ENCODE results near the gene OTULINL.
"Not testable (repeated sequence)": the region's sequence is repeated elsewhere in the genome, so short reads cannot be mapped to it uniquely, and the experiment has no call there.

OTULINL gene

DNA sequence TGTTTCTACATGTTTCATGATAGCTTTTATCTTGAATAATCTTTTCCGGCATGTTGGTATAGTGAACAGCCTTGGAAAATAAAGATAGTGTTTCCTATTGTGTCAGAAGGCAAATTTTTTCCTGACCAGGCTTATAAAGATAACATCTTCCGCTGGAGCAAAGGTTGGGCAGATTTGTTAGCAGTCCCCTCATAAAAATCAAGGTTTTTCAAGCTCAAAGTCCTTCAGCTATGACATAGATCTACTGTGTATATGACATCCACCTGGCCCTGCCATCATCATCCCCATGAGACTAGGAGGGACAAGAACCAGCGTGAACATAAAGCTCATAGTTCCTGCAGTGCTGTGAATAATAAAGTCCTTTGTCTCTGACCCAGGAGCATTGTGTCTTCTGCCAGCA is 30.4 kb upstream of the OTULINL start:
- ChIA-PET POLR2A (no interaction called here), CTCF (interaction anchor here (1.2 kb wide), 1 partner anchor 9 kb away, joined by 4 read pairs; no protein-coding TSS in a partner anchor)
- TF ChIP-seq, protein P1, sequence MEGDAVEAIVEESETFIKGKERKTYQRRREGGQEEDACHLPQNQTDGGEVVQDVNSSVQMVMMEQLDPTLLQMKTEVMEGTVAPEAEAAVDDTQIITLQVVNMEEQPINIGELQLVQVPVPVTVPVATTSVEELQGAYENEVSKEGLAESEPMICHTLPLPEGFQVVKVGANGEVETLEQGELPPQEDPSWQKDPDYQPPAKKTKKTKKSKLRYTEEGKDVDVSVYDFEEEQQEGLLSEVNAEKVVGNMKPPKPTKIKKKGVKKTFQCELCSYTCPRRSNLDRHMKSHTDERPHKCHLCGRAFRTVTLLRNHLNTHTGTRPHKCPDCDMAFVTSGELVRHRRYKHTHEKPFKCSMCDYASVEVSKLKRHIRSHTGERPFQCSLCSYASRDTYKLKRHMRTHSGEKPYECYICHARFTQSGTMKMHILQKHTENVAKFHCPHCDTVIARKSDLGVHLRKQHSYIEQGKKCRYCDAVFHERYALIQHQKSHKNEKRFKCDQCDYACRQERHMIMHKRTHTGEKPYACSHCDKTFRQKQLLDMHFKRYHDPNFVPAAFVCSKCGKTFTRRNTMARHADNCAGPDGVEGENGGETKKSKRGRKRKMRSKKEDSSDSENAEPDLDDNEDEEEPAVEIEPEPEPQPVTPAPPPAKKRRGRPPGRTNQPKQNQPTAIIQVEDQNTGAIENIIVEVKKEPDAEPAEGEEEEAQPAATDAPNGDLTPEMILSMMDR (IDR thresholded peaks at IDR 0.05; ENCODE audit: control extremely low read depth, extremely low read depth, low read depth, missing control alignments): no peak
- no peak for DNase-seq (ENCODE audit: extremely low spot score)

GRCh38 chr5:14552017-14552416 is 29.6 kb upstream of the OTULINL start:
- CTCF ChIA-PET: interaction anchor here (0.9 to 1.2 kb wide), 2 partner anchors 8 to 10 kb away, joined by 3 to 4 read pairs; no protein-coding TSS in a partner anchor
- DNase-seq (ENCODE audit: extremely low spot score): no peak
- POLR2A ChIA-PET: no interaction called here
- TF ChIP-seq, protein P1 (IDR thresholded peaks at IDR 0.05; ENCODE audit: control extremely low read depth, extremely low read depth, low read depth, missing control alignments): no peak

- DNase-seq (ENCODE audit: extremely low spot score); CTCF ChIA-PET; POLR2A ChIA-PET: not testable (repeated sequence)
These were observed 27.3 kb upstream of the OTULINL start for GRCh38 chr5:14554288-14554687.

DNA sequence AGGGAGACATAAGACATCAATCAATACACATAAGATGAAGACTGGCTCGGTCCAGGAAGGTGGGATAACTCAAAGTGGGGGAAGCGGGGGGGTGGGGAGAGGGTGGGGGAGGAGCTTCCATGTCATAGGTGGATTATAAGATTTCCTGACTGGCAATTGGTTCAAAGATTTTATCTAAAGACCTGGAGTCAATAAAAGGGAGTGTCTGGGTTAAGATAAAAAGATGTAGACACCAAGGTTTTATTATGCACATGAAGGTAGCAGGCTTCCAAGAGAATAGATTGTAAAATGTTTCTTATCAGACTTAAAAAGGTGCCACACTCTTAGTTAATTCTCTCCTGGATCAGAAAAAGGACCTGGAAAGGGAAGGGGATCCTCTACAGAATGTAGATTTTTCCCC is 25.6 kb upstream of the OTULINL start:
- ChIA-PET CTCF (no interaction called here), POLR2A (no interaction called here)
- DNase-seq (ENCODE audit: extremely low spot score): no peak
- TF ChIP-seq, protein P1 (IDR thresholded peaks at IDR 0.05; ENCODE audit: control extremely low read depth, extremely low read depth, low read depth, missing control alignments): no peak

GRCh38 chr5:14557203-14557770 is 24.3 kb upstream of the OTULINL start:
- ChIA-PET CTCF (interaction anchor here (1.6 kb wide), 1 partner anchor 15 kb away, joined by 4 read pairs; no protein-coding TSS in a partner anchor), POLR2A (no interaction called here)
- TF ChIP-seq, protein P1 (IDR thresholded peaks at IDR 0.05; ENCODE audit: control extremely low read depth, extremely low read depth, low read depth, missing control alignments): no peak
- no peak for DNase-seq (ENCODE audit: extremely low spot score)

DNA sequence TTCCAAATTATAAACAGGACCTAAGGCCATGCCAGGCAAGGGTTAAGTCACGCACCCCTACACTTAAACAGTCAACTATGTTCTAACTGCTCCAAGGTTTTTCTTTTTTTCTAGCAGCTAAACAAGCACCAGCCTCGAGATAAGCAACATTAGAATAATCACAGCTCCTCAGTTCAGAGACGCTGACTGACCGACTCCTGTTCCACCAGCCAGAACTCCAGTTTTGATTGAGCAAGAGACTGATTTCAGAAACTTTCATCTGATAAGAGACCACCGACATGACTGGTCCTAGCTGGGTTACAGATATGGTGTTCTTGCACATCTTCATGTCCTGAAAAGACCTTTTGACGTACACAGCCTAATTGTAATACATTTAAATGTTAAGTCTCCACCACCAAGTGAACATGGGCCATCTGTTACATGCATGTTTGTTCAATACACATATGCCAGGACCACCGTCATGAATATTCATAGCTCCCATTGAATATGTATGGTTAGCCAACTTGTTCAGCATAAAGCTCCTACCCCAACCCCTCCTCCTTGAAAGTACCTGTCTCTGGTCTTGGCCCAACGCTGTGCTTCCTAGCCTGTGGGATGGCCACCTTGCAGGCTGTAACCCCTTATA is 23.7 kb upstream of the OTULINL start:
- ChIA-PET POLR2A (no interaction called here), CTCF (interaction anchor here (0.9 to 1.6 kb wide), 2 partner anchors 12 to 16 kb away, joined by 3 to 4 read pairs; no protein-coding TSS in a partner anchor)
- TF ChIP-seq, protein P1 (IDR thresholded peaks at IDR 0.05; ENCODE audit: control extremely low read depth, extremely low read depth, low read depth, missing control alignments): no peak
- DNase-seq (ENCODE audit: extremely low spot score): no peak

- DNase-seq (ENCODE audit: extremely low spot score): no peak
- TF ChIP-seq, protein P1 (IDR thresholded peaks at IDR 0.05; ENCODE audit: control extremely low read depth, extremely low read depth, low read depth, missing control alignments): no peak
- CTCF ChIA-PET: interaction anchor here (1.0 kb wide), 1 partner anchor 9 kb away, joined by 4 read pairs; no protein-coding TSS in a partner anchor
- POLR2A ChIA-PET: no interaction called here
These were observed 21.4 kb upstream of the OTULINL start for GRCh38 chr5:14560091-14560595.
